DMS153 (cell line): Measurements from ENCODE around the gene TPT1.

Source experiments
- DNase-seq: peaks from one replicate; lab custom pipeline; 2025; lab: John Stamatoyannopoulos, UW

Gene TPT1

DNA sequence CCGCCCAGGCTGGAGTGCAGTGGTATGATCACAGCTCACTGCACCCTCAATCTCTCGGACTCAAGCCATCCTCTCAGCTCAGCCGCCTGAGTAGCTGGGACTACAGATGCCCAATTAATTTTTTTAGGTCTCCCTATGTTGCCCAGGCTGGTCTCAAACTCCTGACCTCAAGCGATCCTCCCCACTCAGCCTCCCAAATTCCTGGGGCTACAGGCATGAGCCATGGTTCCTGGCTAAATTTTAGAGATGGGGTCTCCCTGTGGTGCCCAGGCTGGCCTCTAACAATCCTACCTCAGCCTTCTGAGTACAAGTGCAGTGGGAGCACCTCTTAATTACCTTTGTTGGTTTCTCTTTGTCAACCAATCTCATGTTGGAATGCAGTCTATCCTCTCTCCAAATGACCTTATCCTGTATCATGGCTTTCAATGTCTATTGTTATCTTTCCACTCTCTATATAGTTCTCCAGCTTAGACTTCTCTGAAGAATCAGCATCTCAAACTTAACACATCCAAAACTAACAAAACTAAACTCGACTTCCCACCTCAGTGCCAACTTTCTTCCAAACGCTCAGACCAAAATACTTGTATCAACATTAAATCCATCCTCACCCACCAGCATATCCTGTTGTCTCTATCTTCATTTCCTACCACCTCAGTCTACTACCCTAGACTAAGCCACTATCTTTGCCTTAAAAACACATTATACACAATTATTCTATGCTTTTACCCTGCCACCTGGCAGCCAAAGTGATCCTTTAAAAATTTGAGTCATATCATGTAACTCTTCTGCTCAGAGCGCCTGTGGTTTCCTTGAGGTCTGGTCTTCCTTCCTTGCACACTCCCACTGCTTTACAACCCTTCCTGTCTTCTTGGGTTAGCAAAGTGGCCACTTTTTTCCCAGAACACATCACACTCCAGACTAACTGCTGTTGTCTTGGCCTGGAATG, 6.7 kb downstream of the TPT1 start:
- no peak for DNase-seq

DNA sequence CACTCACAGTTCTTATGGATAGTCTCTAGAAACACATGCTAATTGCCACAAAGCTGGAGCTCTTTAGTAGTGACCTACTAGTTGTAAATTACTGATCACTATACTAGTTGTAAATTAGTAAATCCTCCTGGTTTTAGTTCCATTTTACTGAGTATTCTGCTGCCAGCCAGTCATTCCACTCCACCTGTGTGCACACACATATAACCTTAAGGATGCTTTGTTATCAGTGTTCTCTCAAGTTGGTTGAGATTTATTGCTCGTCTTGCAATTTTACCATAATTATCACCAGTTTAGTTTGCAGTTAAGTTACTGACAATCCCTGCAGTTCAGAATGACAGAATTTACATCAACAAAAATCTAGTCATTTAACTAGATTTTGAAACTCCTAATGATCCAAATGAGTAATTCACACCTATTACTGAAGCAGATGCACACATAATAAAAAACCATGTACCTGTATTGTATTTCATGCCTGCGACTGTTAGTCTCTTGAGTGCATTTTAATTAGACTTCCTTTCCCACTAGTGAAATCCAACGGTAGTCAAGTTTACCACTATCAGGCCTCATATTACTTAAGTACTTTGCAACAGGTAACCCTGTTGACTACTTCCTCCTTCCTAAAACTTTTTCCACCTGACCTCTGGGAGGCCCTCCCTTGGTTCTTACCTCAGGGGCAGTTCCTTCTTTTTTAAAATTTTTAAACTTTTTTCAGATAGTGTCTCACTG, 7.6 kb downstream of the TPT1 start:
- no peak for DNase-seq

DNA sequence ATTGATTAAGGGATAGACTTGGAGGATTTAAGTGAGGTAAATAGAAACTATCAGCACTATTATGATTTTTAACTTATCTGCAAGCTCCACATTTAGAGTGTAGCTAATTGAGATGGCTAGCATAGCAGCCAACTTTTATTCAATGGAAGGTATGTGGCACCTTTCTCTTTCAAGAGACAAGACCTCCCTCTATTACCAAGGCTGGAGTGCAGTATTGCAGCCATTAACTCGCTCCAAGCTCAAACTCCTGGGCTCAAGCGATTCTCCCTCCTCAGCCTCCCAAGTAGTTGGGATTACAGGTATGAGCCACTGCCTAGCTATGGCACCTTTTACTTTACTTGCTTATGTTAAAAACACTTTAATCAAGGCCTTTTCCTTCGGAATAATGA, 8.2 kb downstream of the TPT1 start:
- no peak for DNase-seq

GRCh38 chr13:45332036-45332830, 8.8 kb downstream of the TPT1 start:
- no peak for DNase-seq

- no peak for DNase-seq
Observed at GRCh38 chr13:45331692-45332035, 9.3 kb downstream of the TPT1 start.

GRCh38 chr13:45331123-45331619, 9.8 kb downstream of the TPT1 start:
- DNase-seq = no peak

GRCh38 chr13:45328661-45329111, 12.3 kb downstream of the TPT1 start:
- DNase-seq = no peak

- DNase-seq = no peak
Observed at GRCh38 chr13:45327253-45327955, 13.6 kb downstream of the TPT1 start.

- DNase-seq = no peak
Observed at GRCh38 chr13:45325806-45326205, 15.2 kb downstream of the TPT1 start.

DNA sequence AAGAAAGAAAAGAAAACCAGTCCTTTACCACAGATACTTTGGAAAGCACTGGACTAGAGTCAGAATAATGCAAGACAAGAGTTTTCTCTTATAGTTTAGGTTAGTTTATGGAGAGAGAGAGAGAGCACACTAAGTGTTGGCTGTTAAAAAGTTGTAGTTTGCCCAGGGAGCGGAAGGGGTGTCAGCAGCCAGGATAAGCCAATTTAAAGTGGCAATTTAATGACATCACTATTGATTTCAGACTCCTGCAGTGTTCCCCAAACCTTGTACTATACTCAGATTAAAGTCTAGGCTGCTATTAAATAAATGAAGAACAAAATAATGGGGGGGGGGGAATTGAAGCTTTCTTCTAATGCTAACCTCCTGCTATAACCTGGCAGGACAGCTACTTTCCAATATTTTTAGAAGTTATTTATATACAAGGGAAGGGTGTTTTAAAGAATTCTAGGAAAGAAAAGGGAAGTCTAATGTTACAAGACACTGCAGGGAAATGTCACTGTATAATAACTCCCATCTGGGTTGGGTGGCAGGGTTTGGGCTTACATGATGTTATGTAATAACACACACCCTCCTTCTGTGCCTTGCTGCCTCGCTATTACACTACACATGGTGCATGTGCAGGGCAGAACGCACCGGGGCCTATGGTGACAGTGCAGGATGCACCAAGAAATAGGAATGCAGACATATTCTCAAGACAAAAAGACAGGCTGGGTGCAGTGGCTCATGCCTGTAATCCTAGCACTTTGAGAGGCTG, 19.9 kb downstream of the TPT1 start:
- no peak for DNase-seq

GRCh38 chr13:45316996-45317395, 24.0 kb downstream of the TPT1 start:
- DNase-seq = no peak

- DNase-seq = no peak
Observed at GRCh38 chr13:45316338-45316737, 24.6 kb downstream of the TPT1 start.

DNA sequence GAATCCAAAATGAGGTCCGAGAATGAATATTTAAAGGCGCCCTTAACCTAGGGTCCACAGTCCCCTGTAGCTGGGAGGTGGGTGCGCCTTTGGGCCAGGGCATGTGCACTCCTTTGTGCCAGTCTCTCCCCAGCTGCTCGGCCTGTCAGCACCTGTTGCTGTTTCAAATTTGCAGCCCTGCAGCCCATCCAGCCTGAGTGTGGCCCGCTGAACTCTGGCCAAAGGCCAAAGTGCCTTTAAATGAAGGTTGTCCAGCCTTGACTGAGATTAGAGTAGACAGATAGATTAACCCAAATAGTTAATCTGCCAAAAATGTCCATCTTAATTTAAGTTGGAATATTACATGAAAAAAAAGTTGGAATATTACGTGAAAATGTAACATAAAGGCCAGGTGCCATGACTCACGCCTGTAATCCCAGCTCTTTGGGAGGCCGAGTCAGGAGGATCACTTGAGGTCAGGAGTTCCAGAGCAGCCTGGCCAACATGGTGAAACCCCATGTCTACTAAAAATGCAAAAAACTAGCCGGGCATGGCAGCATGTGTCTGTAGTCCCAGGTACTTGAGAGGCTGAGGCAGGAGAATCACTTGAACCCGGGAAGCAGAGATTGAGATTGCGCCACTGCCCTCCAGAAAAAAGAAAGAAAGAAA, 25.3 kb downstream of the TPT1 start:
- DNase-seq = no peak

DNA sequence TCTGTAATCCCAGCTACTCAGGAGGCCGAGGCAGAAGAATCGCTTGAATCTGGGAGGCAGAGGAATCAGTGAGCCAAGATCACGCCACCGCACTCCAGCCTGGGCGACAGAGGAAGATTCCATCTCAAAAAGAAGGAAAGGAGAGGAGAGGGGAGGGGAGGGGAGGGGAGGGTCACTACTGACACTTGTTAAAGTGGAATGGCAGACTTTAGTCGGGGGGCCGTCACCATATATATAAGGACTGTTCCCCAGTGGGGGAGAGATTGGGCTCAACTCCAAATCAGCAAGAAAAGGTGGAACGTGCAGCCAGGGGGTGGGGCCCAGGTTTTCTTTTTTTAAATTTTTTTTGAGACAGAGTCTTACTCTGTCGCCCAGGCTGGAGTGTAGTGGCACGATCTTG, 26.2 kb downstream of the TPT1 start:
- no peak for DNase-seq

DNA sequence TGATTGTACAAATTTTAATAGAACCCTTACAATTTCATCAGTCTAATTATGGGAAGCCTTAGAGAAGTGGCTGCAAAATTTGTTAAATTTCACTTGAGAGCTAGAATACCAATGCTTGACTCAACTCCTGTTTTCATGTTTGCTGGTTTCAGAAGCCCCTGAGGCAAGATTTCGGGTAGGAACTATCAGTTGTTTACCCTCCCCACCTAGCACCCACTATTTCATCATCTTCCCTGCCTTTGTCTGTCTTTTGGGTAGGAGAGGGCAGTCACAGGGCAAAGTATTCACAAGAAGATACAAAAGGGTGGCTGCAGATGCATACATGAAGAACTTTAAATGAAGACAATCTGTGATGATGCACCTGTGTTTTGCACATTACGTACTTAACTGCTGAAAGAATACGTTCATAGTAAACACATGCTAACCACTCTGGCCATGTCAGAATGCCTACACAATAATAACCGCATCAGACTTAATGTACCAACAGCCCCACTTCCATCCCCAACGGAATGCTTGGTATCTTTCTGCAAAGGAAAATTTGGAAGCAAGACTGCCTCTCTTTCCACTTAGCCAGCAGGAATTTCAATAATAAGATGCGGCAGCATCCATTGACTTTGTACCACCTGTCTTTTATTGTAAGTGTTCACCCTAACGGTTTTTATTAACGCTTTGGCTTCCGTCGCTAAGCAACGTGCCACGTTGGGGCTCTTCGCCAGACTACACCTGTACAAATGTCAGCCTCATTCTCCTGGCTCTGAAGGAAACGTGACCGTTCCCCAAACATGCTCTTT, 30.4 kb downstream of the TPT1 start:
- DNase-seq = peak; percentile 87

- no peak for DNase-seq
Observed at GRCh38 chr13:45306966-45307365, 34.0 kb downstream of the TPT1 start.

- DNase-seq = no peak
Observed at GRCh38 chr13:45305079-45305478, 35.9 kb downstream of the TPT1 start.

DNA sequence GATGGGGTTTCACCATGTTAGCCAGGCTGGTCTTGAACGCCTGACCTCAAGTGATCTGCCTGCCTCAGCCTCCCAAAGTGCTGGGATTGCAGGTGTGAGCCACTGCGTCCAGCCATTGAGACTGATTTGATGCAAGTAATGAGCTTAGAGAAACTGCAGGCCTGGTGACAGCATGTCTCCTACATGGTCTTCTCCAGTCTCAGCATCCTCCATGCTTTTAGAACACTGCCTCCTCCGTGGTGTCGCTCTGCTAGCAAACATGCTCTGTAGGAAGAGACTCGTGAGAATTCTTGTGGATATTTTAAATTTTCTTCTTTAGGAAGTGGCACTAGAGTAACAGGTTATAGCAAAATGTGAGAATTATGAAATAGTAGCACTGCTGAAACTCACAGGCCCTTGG, 37.1 kb downstream of the TPT1 start:
- DNase-seq = no peak

DNA sequence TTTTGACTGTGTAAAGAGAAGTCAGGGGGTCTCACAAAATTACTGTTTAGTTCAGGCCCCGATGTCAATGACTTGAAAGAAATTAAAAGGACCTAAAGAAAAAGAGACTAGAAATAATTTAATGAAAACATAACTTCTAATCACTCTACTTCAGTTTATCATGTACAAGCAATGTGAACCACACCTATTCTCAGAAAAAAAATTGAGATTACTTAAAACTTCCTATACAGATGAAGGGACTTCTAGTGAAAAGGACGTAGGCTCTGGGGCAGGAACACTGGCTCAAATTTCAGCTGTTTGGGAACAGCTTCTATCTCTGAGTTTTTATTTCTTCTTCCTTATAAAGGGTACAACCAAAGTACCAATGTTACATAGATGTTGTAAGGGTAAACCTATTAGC, 38.0 kb downstream of the TPT1 start:
- DNase-seq = no peak

- DNase-seq = no peak
Observed at GRCh38 chr13:45302507-45302906, 38.5 kb downstream of the TPT1 start.
